ENCODE measurements around the gene HDAC6. TPM values are rescaled to one million over a fixed set of nuclear protein-coding genes. Genes with fewer than 3 reads are reported as not detected.
"Not testable (repeated sequence)": the region's sequence is repeated elsewhere in the genome, so short reads cannot be mapped to it uniquely, and the experiment has no call there.

Gene HDAC6
- total RNA-seq, 2 donors from 2014 or later, result 27.1 to 30.4 TPM

DNA sequence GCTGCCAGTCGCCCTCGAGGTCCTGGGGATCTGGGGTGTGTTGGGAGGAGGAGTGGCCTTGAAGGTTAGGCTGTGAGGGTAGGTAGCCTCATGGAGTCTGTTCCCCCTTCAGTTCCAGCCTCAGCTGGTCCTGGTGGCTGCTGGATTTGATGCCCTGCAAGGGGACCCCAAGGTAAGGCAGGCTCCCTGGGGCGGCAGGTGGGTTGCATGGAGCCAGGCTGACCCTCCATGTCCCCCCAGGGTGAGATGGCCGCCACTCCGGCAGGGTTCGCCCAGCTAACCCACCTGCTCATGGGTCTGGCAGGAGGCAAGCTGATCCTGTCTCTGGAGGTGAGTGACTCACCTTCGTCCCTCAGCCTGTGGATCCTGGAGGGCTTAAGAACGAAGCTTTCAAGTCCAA is 12.9 kb downstream of the HDAC6 start:
- no peak for TF ChIP-seq CTCF (IDR thresholded peaks at IDR 0.05)
- Histone ChIP-seq H3K4me3 (no peak overlapping the region), H3K27ac (no peak overlapping the region), H3K9me3 (no peaks in the 10 kb centered on the region), H3K36me3 (peaks cover 7% of the 10 kb centered on the region), H3K4me1 (no peaks in the 10 kb centered on the region), H3K27me3 (no peaks in the 10 kb centered on the region)
- no peak for DNase-seq (ENCODE audit: low spot score)

DNA sequence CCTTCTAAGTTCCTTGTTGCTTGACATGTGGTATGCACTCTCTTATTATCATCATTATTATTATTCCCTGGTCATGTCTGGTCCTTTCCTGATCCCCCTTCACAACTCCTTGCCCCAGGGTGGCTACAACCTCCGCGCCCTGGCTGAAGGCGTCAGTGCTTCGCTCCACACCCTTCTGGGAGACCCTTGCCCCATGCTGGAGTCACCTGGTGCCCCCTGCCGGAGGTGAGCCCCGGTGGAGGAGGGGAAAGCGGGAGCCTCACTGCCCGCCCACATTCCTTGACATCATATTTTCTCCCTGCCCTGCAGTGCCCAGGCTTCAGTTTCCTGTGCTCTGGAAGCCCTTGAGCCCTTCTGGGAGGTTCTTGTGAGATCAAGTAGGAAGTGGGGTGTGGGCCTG is 13.4 kb downstream of the HDAC6 start:
- Histone ChIP-seq H3K27me3 (no peaks in the 10 kb centered on the region), H3K4me1 (no peaks in the 10 kb centered on the region), H3K4me3 (no peak overlapping the region), H3K27ac (no peak overlapping the region), H3K9me3 (no peaks in the 10 kb centered on the region), H3K36me3 (peaks cover 6% of the 10 kb centered on the region)
- TF ChIP-seq CTCF (IDR thresholded peaks at IDR 0.05), result no peak
- DNase-seq (ENCODE audit: low spot score), result no peak

GRCh38 chrX:48816014-48816810 is 14.3 kb downstream of the HDAC6 start:
- Histone ChIP-seq H3K27ac (no peak overlapping the region), H3K36me3 (no peaks in the 10 kb centered on the region), H3K9me3 (no peaks in the 10 kb centered on the region), H3K27me3 (no peaks in the 10 kb centered on the region), H3K4me1 (no peaks in the 10 kb centered on the region), H3K4me3 (no peak overlapping the region)
- no peak for TF ChIP-seq CTCF (IDR thresholded peaks at IDR 0.05)
- DNase-seq (ENCODE audit: low spot score), result no peak

- Histone ChIP-seq H3K27ac (no peak overlapping the region), H3K9me3 (no peaks in the 10 kb centered on the region), H3K4me3 (no peak overlapping the region), H3K4me1 (no peaks in the 10 kb centered on the region), H3K27me3 (no peaks in the 10 kb centered on the region), H3K36me3 (no peaks in the 10 kb centered on the region)
- DNase-seq (ENCODE audit: low spot score), result no peak
- no peak for TF ChIP-seq CTCF (IDR thresholded peaks at IDR 0.05)
Observed at GRCh38 chrX:48818098-48818497, 16.2 kb downstream of the HDAC6 start.

DNA sequence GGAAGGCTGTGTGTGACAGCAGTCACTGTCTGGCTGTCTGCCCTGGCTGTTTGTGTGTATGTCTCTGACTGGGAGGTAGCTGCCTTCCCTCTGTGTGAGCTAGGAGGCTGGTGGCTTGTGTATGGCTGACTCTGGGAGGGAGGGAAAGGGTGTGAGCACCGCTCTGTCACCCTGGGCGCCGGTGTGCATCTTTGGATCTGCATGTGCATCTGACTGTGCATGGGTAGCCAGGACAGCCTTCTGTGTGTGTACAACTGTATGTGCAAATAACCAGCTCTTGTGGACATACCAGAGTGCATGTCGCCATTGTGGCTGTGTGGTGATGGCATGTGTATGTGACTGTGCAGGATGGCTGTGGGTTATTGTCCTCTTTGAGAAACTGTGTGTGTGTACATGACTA is 17.0 kb downstream of the HDAC6 start:
- no peak for TF ChIP-seq CTCF (IDR thresholded peaks at IDR 0.05)
- no peaks in the 10 kb centered on the region for H3K27me3 ChIP-seq
- H3K9me3 ChIP-seq, result no peaks in the 10 kb centered on the region
- H3K4me1 ChIP-seq, result no peaks in the 10 kb centered on the region
- no peak for DNase-seq (ENCODE audit: low spot score)
- H3K4me3 ChIP-seq, result no peak overlapping the region
- H3K36me3 ChIP-seq, result no peaks in the 10 kb centered on the region
- no peak overlapping the region for H3K27ac ChIP-seq

DNA sequence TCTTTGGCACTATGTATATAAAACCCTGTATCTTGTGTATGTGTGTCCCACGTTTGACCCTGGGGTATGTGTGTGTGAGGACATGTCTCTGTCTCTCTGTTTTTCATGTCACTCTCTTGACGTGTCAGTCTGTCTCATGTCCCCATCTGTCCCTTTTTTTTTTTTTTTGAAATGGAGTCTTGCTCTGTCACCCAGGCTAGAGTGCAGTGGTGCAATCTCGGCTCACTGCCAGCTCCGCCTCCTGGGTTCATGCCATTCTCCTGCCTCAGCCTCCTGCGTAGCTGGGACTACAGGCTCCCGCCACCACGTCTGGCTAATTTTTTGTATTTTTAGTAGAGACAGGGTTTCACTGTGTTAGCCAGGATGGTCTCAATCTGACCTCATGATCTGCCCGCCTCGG is 17.5 kb downstream of the HDAC6 start:
- H3K27ac ChIP-seq; DNase-seq (ENCODE audit: low spot score); H3K4me3 ChIP-seq; H3K27me3 ChIP-seq; H3K36me3 ChIP-seq; H3K4me1 ChIP-seq; H3K9me3 ChIP-seq: not testable (repeated sequence)
